Measurements from ENCODE around the gene FILIP1L. TPM values are rescaled to one million over a fixed set of nuclear protein-coding genes. Genes with fewer than 3 reads are reported as not detected.

FILIP1L gene
- polyA plus RNA-seq, 1 of the 3 experiments (the other 2 are of a cell fraction): 26.8 TPM

DNA sequence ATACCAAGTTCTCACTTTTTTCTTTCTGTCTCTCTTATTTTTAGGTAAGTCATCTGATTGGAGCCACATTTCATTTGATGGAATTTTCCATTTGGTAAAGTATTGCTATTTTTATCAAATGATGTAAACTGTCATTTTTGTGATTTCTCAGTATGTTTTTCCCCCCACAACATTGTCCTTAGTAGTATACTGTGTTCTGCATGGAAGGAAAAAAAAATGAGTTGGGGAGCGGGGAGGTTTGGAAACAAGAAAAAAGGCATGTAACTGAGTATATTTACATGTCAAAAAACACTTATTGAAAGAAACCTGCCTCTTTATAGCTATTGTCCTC lies 104.2 kb downstream of the FILIP1L start:
- Histone ChIP-seq H4K20me1 (ENCODE audit: insufficient read depth) (no peaks in the 10 kb centered on the region), H3K27me3 (ENCODE audit: insufficient read depth) (no peaks in the 10 kb centered on the region), H3K9ac (no peak overlapping the region), H3K79me2 (ENCODE audit: insufficient read depth) (no peaks in the 10 kb centered on the region), H3K36me3 (replicated peaks in 1 of 2; ENCODE audit: control insufficient read depth in 1 of 2, insufficient read depth in 2 of 2, low read length in 1 of 2) (peaks cover 0 to 2% of the 10 kb centered on the region in 2 experiments), H3K4me2 (no peak overlapping the region), H3K9me2 (no peaks in the 10 kb centered on the region), H3K4me1 (ENCODE audit: control insufficient read depth in 1 of 2, insufficient read depth in 2 of 2, low read depth in 1 of 2, low read length in 1 of 2) (peaks cover 7 to 29% of the 10 kb centered on the region in 2 experiments; a peak in 3 of 4 replicates), H2AFZ (ENCODE audit: low read depth) (no peak overlapping the region), H3K9me3 (peaks cover 3% of the 10 kb centered on the region), H3K4me3 (ENCODE audit: low read depth in 2 of 2, low read length in 1 of 2) (no peak overlapping the region), H3K27ac (ENCODE audit: low read depth in 2 of 2, low read length in 1 of 2) (no peak overlapping the region), H3F3A (replicated peaks; ENCODE audit: insufficient read depth) (peaks cover 8% of the 10 kb centered on the region)
- 100% methylated on average over 1 of the region's 1 CpG for WGBS (ENCODE audit: low lambda C conversion rate)
- CTCF ChIA-PET: interaction anchor here (1.0 to 1.5 kb wide), 2 partner anchors 11 to 178 kb away, joined by 3 to 4 read pairs; no protein-coding TSS in a partner anchor
- TF ChIP-seq, protein P1, sequence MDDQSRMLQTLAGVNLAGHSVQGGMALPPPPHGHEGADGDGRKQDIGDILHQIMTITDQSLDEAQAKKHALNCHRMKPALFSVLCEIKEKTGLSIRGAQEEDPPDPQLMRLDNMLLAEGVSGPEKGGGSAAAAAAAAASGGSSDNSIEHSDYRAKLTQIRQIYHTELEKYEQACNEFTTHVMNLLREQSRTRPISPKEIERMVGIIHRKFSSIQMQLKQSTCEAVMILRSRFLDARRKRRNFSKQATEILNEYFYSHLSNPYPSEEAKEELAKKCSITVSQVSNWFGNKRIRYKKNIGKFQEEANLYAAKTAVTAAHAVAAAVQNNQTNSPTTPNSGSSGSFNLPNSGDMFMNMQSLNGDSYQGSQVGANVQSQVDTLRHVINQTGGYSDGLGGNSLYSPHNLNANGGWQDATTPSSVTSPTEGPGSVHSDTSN (IDR thresholded peaks at IDR 0.05): no peak
- TF ChIP-seq RFX5 (IDR thresholded peaks at IDR 0.05; ENCODE audit: low read length) (no peak), EZH2phosphoT487 (IDR thresholded peaks at IDR 0.05; ENCODE audit: borderline replicate concordance, low read depth) (no peak), GATA2 (CRISPR knock-in tag; IDR thresholded peaks at IDR 0.05) (no peak), FOXJ3 (CRISPR knock-in tag; IDR thresholded peaks at IDR 0.05) (no peak), EP300 (IDR thresholded peaks at IDR 0.05; ENCODE audit: borderline replicate concordance in 1 of 2, low read depth in 1 of 2, low read length in 1 of 2) (no peak), YY1 (IDR thresholded peaks at IDR 0.05; ENCODE audit: low read depth) (no peak), FOSL2 (IDR thresholded peaks at IDR 0.05; ENCODE audit: borderline replicate concordance, low read depth) (no peak), JUND (IDR thresholded peaks at IDR 0.05) (no peak), SMC3 (IDR thresholded peaks at IDR 0.05; ENCODE audit: low read depth, low read length) (no peak), TCF12 (IDR thresholded peaks at IDR 0.05) (no peak), TAF1 (IDR thresholded peaks at IDR 0.05; ENCODE audit: borderline replicate concordance, low read depth, low read length) (no peak), RCOR1 (IDR thresholded peaks at IDR 0.05; ENCODE audit: low read length) (no peak), GABPA (IDR thresholded peaks at IDR 0.05; ENCODE audit: low read depth) (no peak), FOXM1 (IDR thresholded peaks at IDR 0.05; ENCODE audit: low read depth) (no peak)
- TF ChIP-seq, protein P2, sequence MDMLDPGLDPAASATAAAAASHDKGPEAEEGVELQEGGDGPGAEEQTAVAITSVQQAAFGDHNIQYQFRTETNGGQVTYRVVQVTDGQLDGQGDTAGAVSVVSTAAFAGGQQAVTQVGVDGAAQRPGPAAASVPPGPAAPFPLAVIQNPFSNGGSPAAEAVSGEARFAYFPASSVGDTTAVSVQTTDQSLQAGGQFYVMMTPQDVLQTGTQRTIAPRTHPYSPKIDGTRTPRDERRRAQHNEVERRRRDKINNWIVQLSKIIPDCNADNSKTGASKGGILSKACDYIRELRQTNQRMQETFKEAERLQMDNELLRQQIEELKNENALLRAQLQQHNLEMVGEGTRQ (IDR thresholded peaks at IDR 0.05; ENCODE audit: borderline replicate concordance, low read depth, low read length): no peak
- TF ChIP-seq, protein P3, sequence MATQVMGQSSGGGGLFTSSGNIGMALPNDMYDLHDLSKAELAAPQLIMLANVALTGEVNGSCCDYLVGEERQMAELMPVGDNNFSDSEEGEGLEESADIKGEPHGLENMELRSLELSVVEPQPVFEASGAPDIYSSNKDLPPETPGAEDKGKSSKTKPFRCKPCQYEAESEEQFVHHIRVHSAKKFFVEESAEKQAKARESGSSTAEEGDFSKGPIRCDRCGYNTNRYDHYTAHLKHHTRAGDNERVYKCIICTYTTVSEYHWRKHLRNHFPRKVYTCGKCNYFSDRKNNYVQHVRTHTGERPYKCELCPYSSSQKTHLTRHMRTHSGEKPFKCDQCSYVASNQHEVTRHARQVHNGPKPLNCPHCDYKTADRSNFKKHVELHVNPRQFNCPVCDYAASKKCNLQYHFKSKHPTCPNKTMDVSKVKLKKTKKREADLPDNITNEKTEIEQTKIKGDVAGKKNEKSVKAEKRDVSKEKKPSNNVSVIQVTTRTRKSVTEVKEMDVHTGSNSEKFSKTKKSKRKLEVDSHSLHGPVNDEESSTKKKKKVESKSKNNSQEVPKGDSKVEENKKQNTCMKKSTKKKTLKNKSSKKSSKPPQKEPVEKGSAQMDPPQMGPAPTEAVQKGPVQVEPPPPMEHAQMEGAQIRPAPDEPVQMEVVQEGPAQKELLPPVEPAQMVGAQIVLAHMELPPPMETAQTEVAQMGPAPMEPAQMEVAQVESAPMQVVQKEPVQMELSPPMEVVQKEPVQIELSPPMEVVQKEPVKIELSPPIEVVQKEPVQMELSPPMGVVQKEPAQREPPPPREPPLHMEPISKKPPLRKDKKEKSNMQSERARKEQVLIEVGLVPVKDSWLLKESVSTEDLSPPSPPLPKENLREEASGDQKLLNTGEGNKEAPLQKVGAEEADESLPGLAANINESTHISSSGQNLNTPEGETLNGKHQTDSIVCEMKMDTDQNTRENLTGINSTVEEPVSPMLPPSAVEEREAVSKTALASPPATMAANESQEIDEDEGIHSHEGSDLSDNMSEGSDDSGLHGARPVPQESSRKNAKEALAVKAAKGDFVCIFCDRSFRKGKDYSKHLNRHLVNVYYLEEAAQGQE (IDR thresholded peaks at IDR 0.05; ENCODE audit: low read depth, low read length): no peak
- POLR2A ChIA-PET: no interaction called here
- no peak for DNase-seq

Data from SK-N-SH (cell line).